GM04503 (cell line): ENCODE results near the gene BSN.

Source experiments
- DNase-seq: peaks from one replicate; pipeline ENCODE4 v3.0.0-alpha.2; 2012; ENCODE audit warnings: low read depth

Gene BSN

GRCh38 chr3:49553692-49554632 is at the start of gene BSN:
TSS of gene BSN (plus strand) at chr3:49554477. CDS start at chr3:49554603, 126 bp downstream.
- peak; percentile 19 for DNase-seq

- no peak for DNase-seq
Measured at GRCh38 chr3:49506906-49507305, 47.4 kb upstream of the BSN start.

GRCh38 chr3:49509028-49509561 is 45.2 kb upstream of the BSN start:
- no peak for DNase-seq

GRCh38 chr3:49511639-49512038 is 42.6 kb upstream of the BSN start:
- DNase-seq, result no peak

GRCh38 chr3:49512781-49513355 is 41.4 kb upstream of the BSN start:
- DNase-seq, result no peak

GRCh38 chr3:49513494-49514124 is 40.7 kb upstream of the BSN start:
- no peak for DNase-seq

- DNase-seq, result no peak
Measured at GRCh38 chr3:49518016-49518415, 36.3 kb upstream of the BSN start.

GRCh38 chr3:49518441-49518840 is 35.8 kb upstream of the BSN start:
- DNase-seq, result no peak

GRCh38 chr3:49519296-49519695 is 35.0 kb upstream of the BSN start:
- DNase-seq, result no peak

- DNase-seq, result no peak
Measured at GRCh38 chr3:49519916-49520385, 34.3 kb upstream of the BSN start.

GRCh38 chr3:49523756-49524747 is 30.2 kb upstream of the BSN start:
- no peak for DNase-seq

GRCh38 chr3:49529567-49529966 is 24.7 kb upstream of the BSN start:
- no peak for DNase-seq

- no peak for DNase-seq
Measured at GRCh38 chr3:49530231-49530630, 24.0 kb upstream of the BSN start.

- DNase-seq, result no peak
Measured at GRCh38 chr3:49530701-49531100, 23.6 kb upstream of the BSN start.

GRCh38 chr3:49531218-49531617 is 23.1 kb upstream of the BSN start:
- DNase-seq, result no peak

GRCh38 chr3:49531715-49532114 is 22.6 kb upstream of the BSN start:
- DNase-seq, result no peak

- no peak for DNase-seq
Measured at GRCh38 chr3:49533031-49533430, 21.2 kb upstream of the BSN start.

- no peak for DNase-seq
Measured at GRCh38 chr3:49533786-49534519, 20.3 kb upstream of the BSN start.

- no peak for DNase-seq
Measured at GRCh38 chr3:49534581-49535441, 19.5 kb upstream of the BSN start.
